IPS-20b (cell line): ENCODE results near the gene STAT6.

ENCODE experiments used
- H3K27ac ChIP-seq: one replicate; pipeline ENCODE4 v1.5.1; 2013; ENCODE audit warnings: low read length
- H3K27me3 ChIP-seq: 2 replicates; pipeline ENCODE4 v1.6.1; 2013; ENCODE audit warnings: mild to moderate bottlenecking, low read length, inconsistent platforms; ENCODE audit not compliant: insufficient read depth
- H3K36me3 ChIP-seq: 2 replicates; pipeline ENCODE4 v1.6.1; 2013; ENCODE audit warnings: low read depth, mild to moderate bottlenecking, inconsistent platforms, low read length, moderate library complexity; ENCODE audit not compliant: insufficient read depth
- H3K4me1 ChIP-seq: 2 replicates; pipeline ENCODE4 v1.6.1; 2013; ENCODE audit warnings: mild to moderate bottlenecking, control low read depth, inconsistent platforms, low read length, moderate library complexity; ENCODE audit not compliant: insufficient read depth
- H3K4me3 ChIP-seq: 2 replicates; pipeline ENCODE4 v1.5.1; 2013; ENCODE audit warnings: mild to moderate bottlenecking, low read length, inconsistent platforms
- H3K9ac ChIP-seq: 2 replicates; pipeline ENCODE4 v1.6.1; 2013; ENCODE audit warnings: low read depth, mild to moderate bottlenecking, inconsistent platforms, low read length, moderate library complexity
- H3K9me3 ChIP-seq: 2 replicates; pipeline ENCODE4 v1.6.1; 2013; ENCODE audit warnings: mild to moderate bottlenecking, low read depth, low read length, inconsistent platforms; ENCODE audit not compliant: insufficient read depth

Gene STAT6

DNA sequence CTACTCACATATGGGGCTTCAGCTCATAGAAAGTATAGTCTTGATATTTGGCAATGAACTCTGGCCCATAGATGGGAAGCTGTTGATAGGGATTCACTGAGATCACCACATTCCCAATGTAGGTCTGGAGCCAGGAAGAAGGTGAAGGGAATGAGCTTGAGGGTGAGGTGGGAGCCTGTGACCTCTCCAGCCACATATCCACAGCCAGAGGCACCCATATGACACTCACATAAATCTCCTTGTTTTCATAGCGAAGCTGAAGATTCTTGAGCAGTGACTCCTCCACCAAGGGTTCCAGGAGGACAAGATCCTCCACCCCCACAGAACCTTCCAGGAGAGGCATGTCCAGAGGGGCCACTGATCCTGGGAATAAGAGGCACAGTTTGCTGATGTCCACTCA, 63.2 kb downstream of the STAT6 start:
- H3K27me3 ChIP-seq: no peaks in the 10 kb centered on the region; the same call in 1 of the 2 replicates
- no peak overlapping the region for H3K9ac ChIP-seq
- H3K36me3 ChIP-seq: no peaks in the 10 kb centered on the region
- H3K4me1 ChIP-seq: no peaks in the 10 kb centered on the region
- no peak overlapping the region for H3K27ac ChIP-seq
- H3K9me3 ChIP-seq: no peaks in the 10 kb centered on the region
- H3K4me3 ChIP-seq: no peak overlapping the region

- H3K9me3 ChIP-seq: no peaks in the 10 kb centered on the region
- H3K36me3 ChIP-seq: no peaks in the 10 kb centered on the region
- no peak overlapping the region for H3K27ac ChIP-seq
- no peaks in the 10 kb centered on the region for H3K4me1 ChIP-seq
- no peak overlapping the region for H3K9ac ChIP-seq
- H3K4me3 ChIP-seq: no peak overlapping the region
- no peaks in the 10 kb centered on the region; the same call in 1 of the 2 replicates for H3K27me3 ChIP-seq
Measured at GRCh38 chr12:57046947-57047890, 63.9 kb downstream of the STAT6 start.

- Histone ChIP-seq H3K4me1 (no peaks in the 10 kb centered on the region), H3K9me3 (no peaks in the 10 kb centered on the region), H3K4me3 (no peak overlapping the region), H3K27me3 (no peaks in the 10 kb centered on the region; the same call in 1 of the 2 replicates), H3K36me3 (no peaks in the 10 kb centered on the region), H3K9ac (no peak overlapping the region), H3K27ac (no peak overlapping the region)
Measured at GRCh38 chr12:57046086-57046791, 64.9 kb downstream of the STAT6 start.
